Kasumi-1 (cell line): Measurements from ENCODE around the gene KRR1.
"Not testable (repeated sequence)": the region's sequence is repeated elsewhere in the genome, so short reads cannot be mapped to it uniquely, and the experiment has no call there.

Source experiments
- DNase-seq, 2 experiments: peaks; one replicate each; lab custom pipeline; 2025; lab: John Stamatoyannopoulos, UW

The KRR1 gene

DNA sequence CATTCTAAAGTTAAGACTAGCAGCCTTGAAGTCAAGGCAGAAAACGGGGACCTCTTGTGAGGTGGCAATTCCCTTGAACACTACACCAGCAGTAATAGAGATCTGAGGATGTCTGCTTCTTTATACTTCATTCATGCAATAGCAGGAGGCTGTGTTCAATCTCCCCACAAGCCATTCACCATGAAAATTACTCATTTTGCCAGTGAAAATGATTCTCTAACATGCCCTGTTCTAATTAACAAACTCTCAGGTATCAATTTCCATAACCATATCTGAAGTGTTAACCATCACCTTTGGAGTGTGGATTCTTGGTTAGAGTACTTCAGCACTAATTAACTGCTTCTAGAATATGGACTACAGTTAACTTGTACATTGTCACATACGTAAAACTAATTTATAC lies 34.3 kb downstream of the KRR1 start:
- DNase-seq: no peak

DNA sequence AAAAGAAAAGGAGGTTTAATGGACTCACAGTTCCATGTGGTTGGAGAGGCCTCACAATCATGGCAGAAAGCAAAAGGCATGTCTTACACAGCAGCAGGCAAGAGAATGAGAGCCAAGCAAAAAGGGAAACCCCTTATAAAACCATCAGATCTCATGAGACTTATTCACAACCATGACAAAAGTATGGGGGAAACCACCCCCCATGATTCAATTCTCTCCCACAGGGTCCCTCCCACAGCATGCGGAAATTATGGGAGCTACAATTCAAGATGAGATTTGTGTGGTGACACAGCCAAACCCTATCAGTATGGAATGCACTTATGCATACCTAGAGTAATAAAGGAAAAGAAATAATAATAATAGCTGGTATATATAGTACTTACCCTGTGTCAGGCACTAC lies 35.3 kb downstream of the KRR1 start:
- no peak for DNase-seq

DNA sequence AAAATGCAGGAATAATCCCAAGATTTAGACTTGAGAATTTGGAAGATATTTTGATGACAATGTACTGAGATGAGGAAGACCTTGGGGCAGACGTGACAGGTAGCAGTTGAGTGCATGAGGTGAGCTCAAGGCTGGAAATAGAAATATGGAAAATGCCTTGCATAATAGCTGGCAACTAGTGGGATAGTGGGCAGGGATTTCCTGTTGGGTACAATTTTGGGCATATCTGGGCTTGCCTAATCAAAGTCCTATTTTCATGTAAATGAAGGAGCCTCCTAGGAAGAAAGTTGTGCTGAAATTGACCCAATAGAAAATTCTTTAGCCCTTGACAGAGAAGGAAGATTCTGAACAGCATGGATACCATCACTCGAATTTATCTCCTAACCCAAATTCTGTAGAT lies 37.3 kb downstream of the KRR1 start:
- DNase-seq: no peak

DNA sequence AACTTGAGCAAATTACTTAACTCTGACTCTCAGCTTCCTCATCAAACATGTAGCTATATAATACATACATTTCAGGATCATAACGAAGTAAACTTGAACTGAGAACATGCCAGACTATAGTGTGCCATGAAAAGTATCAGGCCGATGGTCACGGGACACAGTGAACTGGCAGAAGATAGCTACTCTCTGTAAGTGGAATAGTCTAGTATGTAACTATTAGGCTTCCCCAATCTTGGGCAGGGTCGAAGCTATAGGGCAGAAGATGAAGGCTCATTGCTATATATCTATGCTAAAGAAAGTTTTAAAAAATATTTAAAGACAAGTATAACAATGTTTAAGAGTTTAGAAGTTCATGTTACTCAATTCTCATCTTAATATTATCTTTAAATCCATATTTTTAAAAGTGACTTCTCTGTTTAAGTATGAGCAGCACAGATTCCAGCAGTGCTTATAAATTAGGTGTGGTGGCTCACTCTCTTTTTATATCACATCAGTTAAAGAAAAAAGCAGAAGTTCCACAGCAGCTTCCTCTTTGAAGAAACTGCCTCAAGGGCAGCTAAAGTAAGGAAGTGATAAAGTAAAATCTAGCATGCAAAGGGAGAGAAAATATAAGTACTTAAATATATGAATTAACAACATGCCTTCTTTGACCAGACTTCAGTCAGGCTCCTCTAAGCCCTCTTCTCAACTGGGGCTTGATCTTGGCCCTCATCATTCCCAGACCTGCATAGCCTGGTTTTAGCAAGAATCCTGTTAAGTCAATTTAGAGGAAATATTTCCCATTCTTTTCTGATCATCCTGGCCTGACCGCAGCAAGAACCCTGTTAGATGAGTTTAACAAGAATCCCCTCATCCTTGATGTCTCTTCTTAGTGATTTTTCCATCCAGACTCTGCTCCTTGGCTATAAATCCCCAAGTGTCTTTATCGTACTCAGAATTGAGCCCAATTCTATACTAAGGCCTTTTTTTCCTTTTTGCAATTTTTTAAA lies 39.2 kb downstream of the KRR1 start:
- peak; percentile 93 to 96 for DNase-seq

GRCh38 chr12:75460204-75460603 lies 51.2 kb downstream of the KRR1 start:
- no peak for DNase-seq

DNA sequence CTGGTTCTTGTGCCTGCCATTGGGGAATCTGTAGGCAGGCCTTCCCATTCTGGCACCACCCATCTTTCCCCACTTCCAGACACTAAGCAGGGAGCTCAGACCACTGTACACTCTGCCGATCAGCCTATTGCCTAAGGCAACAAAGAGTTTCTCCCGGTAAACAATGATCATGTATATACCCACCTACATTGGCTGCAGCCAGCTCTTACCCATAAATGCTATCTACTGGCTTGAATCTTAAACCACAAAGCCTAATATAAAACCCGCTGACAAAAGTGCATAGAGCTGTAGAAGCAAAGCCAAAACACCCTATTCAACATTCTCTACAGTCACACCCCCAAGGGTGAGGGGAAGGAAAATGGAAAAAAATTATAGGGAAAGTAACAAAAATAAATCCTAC lies 51.7 kb downstream of the KRR1 start:
- no peak for DNase-seq

- DNase-seq: not testable (repeated sequence)
Measured at GRCh38 chr12:75457866-75458265, 53.5 kb downstream of the KRR1 start.

GRCh38 chr12:75457191-75457590 lies 54.2 kb downstream of the KRR1 start:
- peak; percentile 27 to 58 for DNase-seq

GRCh38 chr12:75455839-75456238 lies 55.6 kb downstream of the KRR1 start:
- DNase-seq: no peak

- no peak for DNase-seq
Measured at GRCh38 chr12:75452675-75453330, 58.6 kb downstream of the KRR1 start.

DNA sequence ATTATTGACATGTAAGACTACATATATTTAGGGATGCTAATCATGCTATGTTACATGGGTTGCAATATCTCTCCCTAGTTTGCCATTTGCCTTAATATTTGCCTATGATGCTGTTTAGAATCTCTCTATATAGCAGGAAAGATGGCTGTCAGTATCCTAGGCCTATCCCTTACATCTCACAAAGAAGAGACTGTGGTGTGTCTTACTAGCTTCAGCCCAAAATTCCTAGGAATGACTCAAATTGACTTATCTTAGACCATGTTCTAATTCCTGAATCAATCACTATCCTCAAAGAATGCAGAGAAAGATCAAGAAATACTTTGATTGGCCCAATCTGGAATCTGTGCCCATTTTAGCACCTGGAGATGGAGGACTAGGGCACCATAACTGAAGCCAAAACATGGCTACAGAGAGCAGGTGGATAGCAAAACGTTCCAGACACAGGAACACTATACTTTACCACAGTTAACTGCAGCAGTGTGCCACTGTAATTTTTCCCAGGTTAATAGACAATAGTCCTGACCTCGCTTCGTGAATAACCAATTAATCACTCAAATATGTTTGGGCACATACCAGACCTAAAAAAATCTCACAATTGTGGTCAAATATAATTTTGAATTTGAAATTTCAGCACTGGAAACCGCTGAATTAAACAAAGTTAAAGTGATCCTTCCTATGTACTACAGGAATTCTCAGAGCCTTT lies 63.6 kb downstream of the KRR1 start:
- no peak for DNase-seq

DNA sequence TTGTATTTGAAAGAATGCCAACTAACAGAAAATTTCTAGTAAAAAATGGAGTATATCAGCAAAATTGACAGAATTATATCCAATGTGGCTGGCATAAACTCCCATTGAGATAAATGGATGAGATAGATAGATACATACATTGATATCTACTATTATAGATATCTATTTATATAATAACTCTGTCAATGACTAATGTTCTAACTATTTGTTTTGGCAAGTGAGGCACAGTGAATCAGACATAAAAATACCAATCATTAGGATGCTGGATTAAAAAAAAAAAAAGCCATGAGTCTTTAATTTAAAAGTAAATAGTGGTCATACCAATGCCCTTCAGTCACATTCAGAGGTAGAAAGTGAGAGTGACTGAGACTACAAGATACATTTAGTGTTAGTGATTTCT lies 64.6 kb downstream of the KRR1 start:
- no peak for DNase-seq

GRCh38 chr12:75445137-75445507 lies 66.3 kb downstream of the KRR1 start:
- not testable (repeated sequence) for DNase-seq

DNA sequence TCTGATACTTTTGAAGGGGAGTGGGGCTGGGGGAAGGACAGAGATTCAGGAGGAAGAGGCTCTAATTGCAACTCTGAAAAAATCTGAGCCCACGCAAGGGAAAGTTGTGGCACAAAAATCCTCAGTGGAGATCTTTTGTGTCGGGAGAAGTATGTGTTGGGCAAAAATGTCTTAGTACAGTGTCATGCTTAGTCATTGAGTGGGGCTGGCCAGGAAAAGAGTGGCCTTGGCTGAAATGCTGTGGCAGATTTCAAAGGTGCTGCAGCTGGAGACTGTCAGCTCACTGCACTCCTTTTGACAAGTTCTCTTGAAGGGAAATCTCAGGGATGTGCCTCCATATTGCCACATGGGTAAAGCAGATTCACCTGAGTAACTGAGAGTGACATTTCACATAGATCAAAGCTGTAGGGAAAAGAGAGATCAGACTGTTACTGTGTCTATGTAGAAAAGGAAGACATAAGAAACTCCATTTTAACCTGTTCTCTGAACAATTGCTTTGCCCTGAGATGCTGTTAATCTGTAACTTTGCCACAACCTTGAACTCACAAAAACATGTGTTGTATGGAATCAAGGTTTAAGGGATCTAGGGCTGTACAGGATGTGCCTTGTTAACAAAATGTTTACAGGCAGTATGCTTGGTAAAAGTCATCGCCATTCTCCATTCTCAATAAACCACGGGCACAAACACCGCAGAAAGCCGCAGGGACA lies 66.8 kb downstream of the KRR1 start:
- DNase-seq: no peak

- no peak for DNase-seq
Measured at GRCh38 chr12:75443709-75444108, 67.7 kb downstream of the KRR1 start.

DNA sequence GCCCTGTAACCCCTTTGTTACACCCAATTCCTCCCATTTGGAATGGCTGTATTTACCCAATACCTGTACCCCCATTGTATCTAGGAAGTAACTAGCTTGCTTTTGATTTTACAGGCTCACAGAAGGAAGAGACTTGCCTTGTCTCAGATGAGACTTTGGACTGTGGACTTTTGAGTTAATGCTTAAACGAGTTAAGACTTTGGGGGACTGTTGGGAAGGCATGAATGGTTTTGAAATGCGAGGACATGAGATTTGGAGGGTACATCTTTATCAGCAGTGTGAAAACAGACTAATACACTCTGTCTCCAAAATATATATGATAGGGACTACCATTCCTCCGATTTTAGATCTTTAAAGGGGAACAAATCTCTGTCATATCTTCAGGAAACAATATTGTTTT lies 69.0 kb downstream of the KRR1 start:
- not testable (repeated sequence) for DNase-seq

DNA sequence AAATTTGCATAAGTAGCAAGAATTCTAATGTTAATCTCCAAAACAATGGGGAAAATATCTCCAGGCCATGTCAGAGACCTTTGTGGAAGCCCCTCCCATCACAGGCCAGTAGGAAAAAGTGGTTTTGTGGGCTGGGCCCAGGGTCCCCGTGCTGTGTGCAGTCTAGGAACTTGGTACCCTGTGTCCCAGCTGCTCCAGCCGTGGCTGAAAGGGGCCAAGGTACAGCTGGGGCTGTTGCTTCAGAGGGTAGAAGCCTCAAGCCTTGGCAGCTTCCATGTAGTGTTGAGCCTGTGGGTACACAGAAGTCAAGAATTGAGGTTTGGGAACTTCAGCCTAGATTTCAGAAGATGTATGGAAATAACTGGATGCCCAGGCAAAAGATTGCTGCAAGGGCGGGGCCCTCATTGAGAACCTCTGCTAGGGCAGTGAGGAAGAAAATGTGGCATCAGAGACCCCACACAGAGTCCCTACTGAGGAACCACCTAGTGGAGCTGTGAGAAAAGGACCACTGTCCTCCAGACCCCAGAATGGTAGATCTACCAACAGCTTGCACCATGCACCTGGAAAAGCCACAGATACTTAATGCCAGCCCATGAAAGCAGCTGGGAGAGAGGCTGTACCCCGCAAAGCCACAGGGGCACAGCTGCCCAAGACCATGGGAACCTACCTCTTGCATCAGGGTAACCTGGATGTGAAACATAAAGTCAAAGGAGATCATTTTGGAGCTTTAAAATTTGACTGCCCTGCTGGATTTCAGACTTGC lies 69.5 kb downstream of the KRR1 start:
- not testable (repeated sequence) for DNase-seq
